ENCODE results near the gene ASMTL. TPM values are rescaled to one million over a fixed set of nuclear protein-coding genes. Genes with fewer than 3 reads are reported as not detected.
"Not testable (repeated sequence)": the region's sequence is repeated elsewhere in the genome, so short reads cannot be mapped to it uniquely, and the experiment has no call there.

The ASMTL gene
- polyA plus RNA-seq, 10 donors = 15.3 to 25.8 (median 22.2) TPM

- no peak for DNase-seq
Measured at GRCh38 chrX:1442016-1442665, 10.6 kb downstream of the ASMTL start.

DNA sequence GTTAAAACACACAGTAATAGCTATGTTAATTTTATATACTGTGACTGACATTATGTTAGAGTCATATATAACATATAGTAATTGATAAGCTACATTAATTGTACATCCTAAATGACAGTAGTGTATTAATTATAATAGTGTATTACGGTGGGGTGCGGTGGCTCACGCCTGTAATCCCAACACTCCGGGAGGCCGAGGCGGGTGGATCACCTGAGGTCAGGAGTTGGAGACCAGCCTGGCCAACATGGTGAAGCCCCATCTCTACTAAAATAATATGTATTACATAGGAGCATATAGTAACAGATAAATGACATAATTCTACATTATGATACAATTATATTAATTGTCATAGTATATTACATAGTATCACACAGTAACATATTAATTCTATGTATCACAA, 12.2 kb downstream of the ASMTL start:
- DNase-seq = no peak

GRCh38 chrX:1435241-1435895, 17.3 kb downstream of the ASMTL start:
- DNase-seq = no peak

GRCh38 chrX:1434871-1435240, 17.9 kb downstream of the ASMTL start:
- DNase-seq = no peak

DNA sequence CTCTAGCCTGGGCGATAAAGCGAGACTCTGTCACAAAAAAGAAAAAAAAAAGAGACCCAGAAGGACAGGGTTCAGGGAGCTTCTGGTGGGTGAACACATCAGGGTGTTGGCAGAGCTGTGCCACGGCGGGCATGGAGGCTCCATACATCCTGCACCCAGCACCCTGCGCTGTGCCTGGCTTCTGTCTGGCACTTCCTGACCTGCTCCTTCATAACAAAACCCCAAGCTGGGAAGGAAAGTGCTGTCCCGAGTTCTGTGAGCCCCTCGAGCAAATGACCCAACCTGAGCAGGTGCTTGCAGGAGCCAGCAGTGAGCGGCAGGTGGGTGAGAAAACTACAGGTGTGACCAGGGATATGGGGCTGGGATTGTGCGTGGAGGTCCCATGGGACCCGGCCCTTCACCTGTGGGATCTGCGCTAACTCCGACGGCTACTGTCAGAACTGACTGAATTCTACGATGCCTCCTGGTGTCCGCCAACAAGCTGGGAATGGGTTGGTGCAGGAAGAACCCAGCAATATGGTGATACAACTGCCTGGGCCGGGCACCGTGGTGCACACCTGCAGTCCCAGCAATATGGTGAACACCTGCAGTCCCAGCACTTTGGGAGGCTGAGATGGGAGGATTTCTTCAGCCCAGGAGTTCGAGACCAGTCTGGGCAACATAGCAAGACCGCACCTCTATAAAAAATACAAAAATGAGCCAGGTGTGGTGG, 18.9 kb downstream of the ASMTL start:
- no peak for DNase-seq

DNA sequence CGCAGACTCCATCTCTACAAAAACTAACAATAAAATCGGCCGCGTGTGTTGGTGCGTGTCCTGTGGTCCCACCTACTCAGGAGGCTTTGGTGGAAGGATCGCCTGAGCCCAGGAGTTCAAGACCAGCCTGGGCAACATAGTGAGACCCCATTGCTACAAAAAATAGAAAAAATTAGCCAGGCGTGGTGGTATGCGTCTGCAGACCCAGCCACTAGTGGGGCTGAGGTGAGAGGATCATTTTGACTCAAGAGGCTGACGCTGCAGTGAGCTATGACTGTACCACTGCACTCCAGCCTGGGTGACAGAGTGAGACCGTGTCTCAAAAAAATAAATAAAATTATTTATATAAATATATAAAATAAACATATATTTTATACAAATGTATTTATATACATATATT, 22.3 kb downstream of the ASMTL start:
- no peak for DNase-seq

GRCh38 chrX:1427756-1428155, 25.0 kb downstream of the ASMTL start:
- DNase-seq = no peak

DNA sequence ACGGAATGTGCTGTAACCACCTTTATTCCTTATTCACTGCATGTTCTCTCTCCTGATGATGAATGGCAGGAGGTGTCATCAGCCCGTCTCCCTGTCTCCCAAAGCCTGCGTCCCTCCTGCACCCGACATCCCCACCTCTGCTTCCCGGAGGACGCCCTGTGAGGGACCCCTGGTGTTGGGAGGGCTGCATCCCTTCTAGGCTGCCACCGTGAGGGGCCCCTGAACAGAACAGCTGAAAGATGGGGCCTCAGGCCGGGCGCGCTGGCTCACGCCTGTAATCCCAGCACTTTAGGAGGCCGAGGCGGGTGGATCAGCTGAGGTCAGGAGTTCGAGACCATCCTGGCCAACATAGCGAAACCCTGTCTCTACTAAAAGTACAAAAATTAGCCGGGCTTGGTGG, 26.4 kb downstream of the ASMTL start:
- not testable (repeated sequence) for DNase-seq

DNA sequence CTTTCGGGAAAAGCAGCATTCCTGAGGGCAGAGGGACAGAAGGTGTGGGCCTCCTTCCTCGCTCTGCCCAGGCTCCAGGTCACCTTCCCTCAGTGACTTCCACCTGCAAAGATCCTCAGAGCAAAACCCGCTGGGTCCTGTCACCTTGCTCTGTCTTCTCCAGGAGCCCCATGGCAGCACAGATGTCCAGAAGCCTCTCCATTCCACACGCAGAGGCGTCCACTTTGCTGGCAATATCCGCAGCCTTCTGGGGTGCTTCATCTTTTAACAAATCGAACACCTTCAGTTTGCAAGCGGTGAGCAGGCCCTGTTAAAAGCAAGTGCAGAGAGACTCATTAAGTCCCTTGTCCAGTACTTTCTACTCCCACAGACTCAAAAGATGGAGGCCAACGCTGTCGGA, 27.3 kb downstream of the ASMTL start:
- no peak for DNase-seq

GRCh38 chrX:1424147-1424851, 28.4 kb downstream of the ASMTL start:
- DNase-seq = no peak

DNA sequence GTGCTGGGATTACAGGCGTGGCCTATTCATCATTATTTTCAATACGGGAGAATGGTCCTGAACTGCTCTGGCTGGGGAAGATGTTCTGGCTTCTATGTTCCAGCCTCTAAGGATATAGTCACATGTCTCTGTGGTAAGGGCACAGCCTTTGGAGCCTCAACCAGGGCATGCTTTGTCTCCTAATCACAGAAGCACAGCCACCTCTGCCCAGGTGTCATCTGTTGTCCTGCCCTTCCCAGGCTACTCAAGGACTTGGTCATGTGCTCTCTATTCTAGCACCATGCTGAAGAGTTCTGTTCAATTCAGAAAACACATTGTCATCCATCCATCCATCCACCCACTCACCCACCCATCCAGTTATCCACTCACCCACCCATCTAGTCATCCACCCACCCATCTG, 29.5 kb downstream of the ASMTL start:
- DNase-seq = no peak

GRCh38 chrX:1422135-1422465, 30.6 kb downstream of the ASMTL start:
- DNase-seq = no peak

GRCh38 chrX:1421433-1422134, 31.1 kb downstream of the ASMTL start:
- no peak for DNase-seq

DNA sequence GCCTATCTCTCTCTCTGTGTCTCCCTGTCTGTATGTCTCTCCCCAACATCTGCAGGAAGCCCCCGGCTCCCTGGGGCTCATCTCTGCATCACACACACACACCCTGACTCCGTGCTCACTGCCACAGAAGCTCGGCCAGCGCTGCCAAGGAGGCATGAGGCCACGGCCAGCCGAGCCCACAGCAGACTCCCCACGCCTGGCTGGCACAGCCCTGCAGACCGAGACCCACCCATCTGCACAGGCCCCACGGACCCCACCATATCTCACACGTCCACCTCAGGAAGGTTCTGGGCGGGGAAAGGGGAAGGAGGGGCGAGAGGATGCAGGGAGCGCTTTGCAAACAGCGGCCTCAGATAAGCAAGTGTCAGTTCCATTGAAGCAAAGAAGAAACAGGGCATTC, 32.3 kb downstream of the ASMTL start:
- DNase-seq = no peak

GRCh38 chrX:1419545-1420355, 33.0 kb downstream of the ASMTL start:
- no peak for DNase-seq

GRCh38 chrX:1418901-1419544, 33.7 kb downstream of the ASMTL start:
- DNase-seq = no peak

DNA sequence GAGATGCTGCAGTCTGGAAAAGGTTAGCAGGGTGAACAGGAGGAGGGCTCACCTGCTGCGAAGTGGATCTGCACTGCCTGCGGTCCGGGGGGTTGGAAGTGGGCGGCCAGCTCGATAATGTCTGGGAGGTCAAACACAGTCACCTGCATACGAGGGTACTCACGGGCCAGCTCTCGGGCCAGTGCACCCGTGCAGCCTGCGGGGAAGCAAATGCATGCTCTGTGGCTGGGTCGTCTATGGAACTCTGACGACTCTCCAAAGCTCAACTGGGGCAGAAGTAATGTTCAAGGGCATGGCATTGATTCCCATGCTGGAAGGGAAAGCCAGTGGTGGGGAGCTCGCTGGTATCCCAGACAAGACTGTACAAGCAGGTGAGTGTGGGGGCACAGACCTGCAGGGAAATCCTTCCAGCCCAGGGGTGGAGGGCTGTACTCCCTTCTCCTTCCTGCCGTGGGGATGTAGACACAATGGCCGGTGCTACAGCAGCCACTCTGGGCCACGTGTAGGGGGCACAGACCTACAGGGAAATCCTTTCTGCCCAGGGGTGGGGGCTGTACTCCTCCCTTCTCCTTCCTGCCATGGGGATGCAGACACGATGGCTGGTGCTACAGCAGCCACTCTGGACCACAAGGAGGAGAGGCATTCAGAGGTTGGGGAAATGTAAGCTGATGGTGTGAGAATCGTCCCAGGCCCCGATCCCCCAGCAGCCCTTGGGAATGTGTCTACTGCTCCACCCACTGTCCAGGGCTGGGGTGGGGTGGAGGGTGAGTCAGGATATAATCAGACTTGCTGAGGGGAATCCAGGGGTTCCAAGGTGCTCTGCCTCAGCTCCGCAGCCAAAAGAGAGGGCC, 34.6 kb downstream of the ASMTL start:
- no peak for DNase-seq

DNA sequence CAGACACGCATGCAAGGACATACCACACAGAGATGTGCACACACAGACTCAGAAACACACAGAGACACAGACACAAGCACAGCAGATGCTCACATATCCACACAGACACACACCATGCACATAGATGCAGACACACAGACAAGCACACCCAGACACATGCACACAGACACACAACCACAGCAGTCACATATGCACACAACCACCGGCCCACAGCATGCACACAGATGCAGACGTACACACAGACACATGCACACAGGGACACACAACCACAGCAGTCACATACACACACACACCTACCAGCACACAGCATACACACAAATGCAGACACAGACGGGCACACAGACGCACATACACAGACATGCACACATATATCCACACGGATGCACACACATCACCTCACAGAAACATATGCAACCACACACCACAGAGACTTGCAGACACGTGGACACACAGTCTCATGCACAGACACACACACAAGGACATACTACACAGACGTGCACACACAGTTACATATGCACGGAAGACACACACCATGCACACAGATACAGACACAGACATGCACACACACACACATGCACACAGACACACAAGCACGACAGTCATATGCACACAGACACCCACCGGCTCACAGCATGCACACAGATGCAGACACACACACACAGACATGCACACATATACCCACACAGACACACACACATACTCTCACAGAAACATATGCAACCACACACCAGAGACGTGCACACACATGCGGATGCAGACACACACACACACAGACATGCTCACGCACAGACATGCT, 35.5 kb downstream of the ASMTL start:
- no peak for DNase-seq

DNA sequence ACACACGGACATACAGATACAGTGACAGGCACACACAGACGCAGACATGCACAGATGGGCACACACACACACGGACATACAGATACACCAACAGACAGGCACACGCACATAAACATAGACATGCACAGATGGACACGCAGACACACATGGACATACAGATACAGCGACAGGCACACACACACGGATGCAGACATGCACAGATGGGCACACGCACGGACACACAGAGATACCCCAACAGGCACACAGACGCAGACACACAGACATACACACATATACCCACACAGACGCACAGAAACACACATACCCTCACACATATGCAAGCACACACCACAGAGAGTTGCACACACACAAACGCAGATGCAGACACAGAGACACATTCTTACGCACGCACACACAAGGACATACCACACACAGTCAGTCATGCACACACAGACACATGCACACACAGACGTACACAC, 36.4 kb downstream of the ASMTL start:
- DNase-seq = no peak

Data from muscle of back (tissue), 11 donors.